ENCODE data around the gene RBM47.
"Not testable (repeated sequence)": the region's sequence is repeated elsewhere in the genome, so short reads cannot be mapped to it uniquely, and the experiment has no call there.

Gene RBM47

DNA sequence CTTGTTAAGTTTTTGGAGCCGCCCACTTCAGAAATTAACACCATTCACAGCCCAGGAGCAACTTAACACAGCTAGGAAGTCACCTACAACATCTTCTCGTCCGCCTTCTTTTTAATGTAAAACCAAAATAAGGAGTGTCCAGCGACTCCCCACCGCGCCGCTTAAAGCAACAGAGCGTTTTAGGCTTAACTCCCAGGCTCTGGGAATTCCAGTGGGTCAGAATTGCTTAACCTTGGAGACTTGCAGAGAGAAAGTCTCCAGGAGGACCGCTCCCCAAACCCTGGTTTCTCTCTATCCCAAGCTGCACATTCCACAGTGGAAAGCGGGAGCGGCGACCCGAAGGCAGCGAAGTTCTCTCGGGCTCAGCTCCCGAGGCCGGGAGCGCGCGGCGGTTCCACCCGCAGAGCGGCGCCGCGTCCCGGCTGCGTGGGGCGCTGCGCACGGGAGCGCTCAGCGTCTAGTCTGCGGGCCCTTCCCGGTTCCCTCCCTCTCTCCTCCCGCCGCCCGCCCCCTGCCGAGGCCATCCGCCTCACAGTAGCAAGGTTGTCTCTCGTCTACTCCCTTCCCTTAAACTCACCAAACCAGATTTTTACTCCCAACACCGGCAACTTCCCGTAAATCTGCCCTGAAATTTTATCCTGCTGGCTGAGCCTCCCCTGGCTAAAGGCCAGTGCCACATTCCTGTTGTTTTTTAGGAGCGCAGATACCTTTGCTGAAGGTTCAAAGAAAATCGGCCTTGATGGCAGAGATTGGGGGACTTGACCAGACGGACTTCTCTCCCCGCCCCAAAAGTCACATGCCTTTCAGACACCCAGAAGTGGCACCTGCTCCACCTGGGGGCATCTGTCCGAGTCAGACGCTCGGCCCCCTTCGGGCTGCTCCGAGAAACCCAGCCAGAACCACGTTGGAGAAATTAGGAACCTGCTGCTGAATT lies at the start of gene RBM47:
RBM47 (minus strand) TSS at position 464 of the 934 bp plus-strand sequence. CDS start 190,971 bp downstream, outside the sequence.
- DNase-seq (ENCODE audit: low spot score): peak; percentile 59

DNA sequence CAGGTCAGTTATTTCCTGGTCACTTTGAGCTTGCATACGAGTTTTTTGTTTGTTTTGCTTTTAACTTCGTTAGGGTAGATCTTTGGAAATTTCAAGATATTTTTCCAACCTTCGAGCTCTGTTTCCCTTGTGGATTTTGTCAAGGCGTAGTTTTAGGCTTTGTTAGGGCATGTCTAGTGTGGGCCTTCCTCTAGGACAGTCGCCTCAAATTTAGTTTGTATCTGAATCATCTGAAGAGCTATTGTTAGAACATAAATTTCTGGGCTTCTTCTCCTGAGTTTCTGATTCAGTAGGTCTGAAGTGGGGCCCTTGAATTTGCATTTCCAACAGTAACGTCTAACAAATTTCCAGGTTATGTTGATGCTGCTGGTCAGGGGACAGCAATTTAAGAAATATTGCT lies 48.8 kb upstream of the RBM47 start:
- no peak for DNase-seq (ENCODE audit: low spot score)

DNA sequence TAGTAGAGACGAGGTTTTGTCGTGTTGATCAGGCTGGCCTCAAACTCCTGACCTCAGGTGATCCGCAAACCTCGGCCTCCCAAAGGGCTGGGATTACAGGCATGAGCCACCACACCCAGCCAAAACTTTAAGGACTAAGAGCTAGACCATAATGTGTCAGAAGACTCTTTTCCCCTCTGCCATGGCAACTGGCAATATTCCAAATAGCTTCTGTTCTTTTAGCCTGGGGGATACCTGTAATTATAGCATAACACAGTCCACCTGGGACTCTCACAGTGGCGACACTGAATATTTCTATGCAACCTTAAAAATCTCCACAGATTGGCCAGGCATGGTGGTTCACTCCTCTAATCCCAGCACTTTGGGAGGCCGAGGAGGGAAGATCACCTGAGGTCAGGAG lies 45.5 kb upstream of the RBM47 start:
- DNase-seq (ENCODE audit: low spot score): no peak

DNA sequence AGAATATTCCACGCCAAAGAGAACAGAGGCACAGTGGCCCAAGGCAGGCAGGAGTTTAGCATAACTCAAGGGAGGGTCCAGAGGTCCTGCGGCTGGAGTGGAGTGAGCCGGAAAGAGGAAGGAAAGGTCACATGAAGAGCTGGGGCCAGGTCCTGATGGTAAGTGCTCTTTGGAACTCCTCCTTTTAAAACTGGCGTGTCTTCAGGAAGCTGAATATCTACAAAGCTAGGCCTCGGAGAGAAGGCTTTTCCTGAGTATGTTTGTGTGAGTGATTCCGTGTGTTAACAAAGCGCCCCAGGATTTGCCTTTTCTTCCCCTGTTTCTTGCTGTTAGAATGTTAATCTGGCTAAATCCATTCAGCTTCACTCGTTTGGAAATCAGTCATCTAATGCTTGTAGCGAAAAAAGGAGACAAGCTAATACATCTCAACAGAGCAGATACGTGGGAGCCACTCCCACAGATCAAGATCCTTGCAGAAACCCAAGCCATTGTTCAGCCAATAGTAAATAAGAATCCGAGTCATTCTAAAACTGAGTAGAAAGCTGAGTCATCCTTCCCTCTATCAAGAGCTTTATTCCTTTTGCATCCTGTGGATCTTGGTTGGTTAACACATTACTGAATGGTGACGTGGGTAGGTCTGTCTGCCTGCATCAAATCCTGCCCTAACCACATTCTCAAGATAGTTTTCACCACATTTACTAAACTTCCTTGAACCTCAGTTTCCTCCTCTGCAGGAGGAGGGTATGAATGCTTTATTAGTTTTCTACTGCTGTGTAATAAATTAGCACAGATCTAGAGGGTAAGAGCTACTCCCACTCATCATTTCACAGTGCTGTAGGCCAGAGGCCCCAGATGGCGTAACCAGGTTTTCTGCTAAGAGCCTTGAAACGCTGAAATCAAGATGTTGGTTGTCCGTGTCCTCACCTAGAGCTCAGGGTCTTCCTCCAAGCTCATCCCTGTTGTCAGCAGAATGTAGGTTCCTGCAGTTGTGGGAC lies 43.2 kb upstream of the RBM47 start:
- DNase-seq (ENCODE audit: low spot score): peak; percentile 50

DNA sequence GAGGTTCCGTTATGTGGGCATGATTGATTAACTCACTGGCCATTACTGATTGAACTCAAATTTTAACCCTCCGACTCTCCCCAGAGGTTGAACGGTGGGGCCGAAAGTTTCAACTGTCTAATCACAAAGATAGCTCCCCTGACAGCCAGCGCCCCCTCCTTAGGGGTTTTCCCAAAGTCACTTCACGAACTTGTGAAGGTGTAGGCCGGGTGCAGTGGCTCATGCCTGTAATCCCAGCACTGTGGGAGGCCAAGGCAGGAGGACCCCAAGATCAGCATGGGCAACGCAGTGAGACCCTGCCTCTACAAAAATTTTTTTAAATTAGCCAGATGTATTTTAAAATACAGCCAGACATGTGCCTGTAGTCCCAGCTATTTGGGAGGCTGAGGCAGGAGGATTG lies 39.8 kb upstream of the RBM47 start:
- DNase-seq (ENCODE audit: low spot score): no peak

DNA sequence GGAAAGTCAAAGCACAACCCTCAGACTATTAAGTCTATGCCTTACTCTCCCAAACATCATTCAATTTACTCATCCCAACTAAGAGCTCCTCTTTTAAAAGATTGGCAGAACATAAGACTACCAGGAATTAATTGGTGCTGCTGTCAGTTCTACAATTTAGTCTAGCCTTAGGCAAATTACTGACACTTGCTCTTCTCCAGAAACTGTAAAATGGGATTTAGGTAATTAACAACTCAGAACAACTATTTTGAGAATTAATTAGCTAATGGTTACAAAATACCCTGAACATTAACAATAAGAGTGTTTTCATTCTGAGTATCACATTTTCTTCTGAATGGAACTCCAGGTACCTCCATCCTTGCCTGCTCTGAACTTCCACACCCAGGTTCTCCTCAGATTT lies 36.2 kb upstream of the RBM47 start:
- no peak for DNase-seq (ENCODE audit: low spot score)

DNA sequence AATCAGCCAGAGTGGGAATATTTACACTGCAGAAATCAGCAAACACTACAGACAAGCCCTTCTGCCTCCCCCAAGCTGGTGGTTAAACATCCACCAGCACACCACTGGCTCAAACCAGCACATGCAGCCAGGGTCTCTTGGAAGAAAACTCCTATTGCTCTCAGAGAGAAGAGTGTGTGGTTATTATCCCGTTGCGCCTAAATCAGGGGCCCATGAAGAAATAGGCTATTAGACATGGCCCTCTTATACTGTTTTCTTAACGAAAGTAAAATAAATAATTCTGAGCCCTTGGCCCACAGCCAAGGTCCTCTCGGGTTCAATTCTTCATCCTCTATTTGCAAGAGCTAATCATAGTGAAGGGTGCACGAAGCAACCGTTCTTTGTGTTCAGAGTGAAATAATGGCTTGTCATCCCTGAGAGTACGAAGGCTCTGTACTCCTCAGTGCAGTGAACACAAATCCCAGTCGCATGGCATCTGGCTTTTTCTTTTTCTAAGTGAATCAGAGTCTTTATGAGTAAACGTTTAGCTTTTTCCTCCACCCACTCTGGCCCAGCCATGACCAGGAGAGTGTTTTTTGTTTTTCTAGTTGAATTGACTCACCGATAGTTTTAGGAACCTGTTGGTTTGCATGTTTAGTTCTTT lies 33.4 kb upstream of the RBM47 start:
- DNase-seq (ENCODE audit: low spot score): peak; percentile 30

DNA sequence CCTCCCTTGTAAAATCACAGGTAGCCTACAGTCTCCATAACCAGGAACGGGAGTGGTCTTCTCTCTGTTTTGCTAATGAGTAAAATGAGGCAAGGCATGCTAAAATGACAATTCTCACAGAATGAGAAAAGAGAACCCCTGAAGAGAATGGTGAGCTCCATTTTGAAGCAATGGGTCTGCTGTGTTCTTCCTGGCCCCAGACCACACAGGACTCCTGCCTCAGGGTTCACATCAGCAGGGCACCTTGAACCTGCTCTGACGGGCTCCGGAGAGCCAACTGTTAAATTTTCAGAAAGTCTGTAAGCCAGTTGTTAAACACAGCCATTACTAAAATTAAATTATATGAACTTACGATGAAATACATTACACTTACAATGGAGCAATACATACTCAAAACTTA lies 32.1 kb upstream of the RBM47 start:
- DNase-seq (ENCODE audit: low spot score): no peak

DNA sequence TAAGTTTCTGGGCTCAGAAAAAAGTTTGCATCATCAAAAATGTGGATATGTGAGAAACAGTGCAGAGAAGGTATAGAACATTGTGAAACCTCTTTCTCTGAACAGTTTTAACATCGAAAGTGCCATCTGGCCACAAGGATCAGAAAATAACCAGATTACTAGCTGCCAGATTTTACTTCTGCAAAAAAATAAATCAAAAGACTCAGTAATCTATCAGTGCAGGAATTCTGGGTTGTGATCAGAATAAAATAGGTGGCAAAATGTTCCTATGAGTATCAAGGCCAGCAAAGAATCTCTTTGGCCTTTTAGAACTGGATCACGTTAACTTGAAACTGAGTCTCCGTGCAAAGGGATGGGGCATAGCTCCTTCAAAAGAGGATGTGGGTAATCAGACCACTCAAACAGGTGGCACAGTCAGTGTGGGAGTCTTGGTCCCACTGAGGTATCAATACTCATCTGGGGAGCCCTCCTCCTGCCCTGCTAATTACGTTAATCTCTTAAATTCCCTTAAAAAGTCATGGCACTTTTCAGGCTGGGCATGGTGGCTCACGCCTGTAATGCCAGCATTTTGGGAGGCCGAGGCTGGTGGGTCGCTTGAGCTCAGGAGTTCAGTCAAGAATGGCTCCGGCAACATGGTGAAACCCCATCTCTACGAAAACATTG lies 26.7 kb upstream of the RBM47 start:
- peak; percentile 22 for DNase-seq (ENCODE audit: low spot score)

DNA sequence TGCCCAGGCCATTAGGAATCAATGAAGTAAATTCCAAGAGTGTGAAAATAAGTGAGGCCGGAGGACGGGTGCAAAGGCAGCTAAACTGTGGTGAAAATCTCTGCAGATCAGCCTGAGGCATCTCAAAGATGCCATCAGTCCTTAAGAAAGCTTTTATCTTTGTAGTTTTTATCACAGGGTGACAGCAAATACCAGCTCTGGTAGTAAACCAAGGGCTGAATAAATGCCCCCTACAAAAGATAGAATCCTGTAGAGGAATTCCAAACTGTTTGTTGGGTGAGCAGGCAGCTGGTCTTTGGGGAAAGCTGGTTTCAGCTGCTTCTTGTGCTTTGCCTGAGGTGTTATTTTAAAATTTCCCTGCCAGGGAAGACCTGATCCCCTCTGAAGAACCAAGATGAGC lies 21.6 kb upstream of the RBM47 start:
- no peak for DNase-seq (ENCODE audit: low spot score)

DNA sequence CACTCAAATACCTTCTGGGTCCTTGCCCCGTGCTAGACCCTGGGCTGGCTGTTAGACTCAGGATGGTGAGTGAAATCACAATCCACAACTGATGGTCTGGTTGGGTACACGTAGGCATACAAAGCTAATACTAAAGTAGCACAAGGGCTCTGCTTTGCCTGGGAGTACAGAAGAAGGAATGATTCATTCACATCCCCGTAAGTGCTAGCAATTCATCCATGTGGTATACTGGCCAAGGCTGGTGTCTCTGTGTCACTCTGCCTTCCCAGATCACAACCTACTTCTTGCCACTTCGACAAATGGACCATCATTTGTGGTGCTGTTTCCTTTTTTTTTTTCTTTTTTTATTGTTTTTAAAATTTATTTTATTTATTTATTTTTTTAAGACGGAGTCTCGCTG lies 19.7 kb upstream of the RBM47 start:
- DNase-seq (ENCODE audit: low spot score): no peak

DNA sequence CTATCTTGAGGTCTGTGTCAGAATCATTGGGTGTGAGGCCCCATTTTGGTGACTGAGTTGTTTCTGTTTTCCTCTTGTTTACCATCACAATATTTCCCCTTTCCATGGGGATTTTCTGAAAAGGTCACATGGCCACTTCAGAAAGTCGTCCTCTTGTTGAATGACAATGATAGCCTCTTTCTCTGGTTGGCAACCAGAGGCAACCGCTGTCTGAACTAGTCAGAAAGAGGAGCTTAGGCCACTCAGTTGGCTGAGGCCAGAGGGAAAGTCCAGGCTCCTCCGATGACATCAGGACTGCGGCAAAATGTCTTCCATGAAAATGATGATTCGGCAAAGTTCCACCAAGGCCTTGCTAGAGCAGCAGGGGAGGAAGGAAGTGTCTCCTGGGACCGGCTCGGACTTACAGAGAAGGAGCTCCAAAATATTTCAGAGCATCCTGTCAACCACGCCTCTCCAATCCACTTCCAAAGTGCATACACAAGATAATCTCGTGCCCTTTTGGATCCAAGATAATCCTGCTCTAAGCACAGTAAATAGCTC lies 19.1 kb upstream of the RBM47 start:
- no peak for DNase-seq (ENCODE audit: low spot score)

DNA sequence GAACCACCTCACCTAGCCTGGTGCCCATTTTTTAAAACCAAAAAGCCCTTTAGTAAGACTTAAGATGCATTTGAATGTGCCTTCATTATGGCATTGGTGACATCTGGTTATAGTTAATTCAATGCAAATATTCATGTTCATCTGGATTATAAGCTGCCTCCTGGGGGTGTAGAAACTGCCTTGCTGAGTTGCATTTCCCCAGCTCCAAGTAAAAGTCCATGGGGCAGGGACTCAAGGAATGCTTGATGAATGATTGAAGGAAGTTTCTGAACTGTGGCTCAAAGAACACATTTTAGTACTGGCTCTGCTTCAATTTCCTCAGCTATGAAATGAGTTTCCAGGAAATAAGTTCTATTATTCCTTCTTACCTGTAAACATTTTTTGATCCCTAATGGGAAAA lies 18.5 kb upstream of the RBM47 start:
- DNase-seq (ENCODE audit: low spot score): no peak

DNA sequence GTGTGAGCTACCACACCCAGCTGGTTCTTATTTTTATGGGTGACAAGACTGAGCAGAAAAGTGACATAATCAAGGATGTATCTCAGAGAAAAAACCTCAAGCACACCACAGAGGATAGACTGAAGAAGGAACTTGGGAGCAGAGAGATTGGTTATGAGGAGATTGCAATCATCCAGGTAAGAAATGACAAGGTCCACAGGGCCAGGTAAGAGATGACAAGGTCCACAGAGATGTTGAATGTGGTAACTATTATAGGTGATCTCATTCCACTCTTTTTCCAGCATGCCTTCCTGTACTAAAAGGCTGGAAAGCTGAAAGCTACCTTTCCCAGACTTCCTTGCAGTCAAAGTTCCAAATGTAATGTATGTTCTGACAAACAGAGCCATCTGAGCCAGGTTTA lies 15.9 kb upstream of the RBM47 start:
- no peak for DNase-seq (ENCODE audit: low spot score)

DNA sequence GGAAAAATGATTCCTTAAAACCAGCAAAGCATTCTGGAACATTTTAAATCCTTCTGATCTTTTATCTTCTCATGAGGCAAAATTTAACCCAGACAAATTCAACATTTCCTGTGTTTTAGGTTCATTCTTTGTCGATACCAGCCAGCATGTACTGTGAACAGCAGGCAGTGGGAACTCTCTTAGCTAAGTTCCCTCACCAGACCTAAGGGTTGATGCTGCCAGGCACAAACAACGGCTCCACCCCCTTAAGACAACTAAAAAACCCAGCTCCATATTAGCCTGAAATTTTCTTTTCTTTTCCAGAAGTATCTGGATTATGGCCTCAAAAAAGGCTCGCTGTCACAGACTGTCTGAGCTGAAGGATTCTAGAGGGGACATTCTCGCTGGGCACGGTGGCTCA lies 2.4 kb upstream of the RBM47 start:
- no peak for DNase-seq (ENCODE audit: low spot score)

DNA sequence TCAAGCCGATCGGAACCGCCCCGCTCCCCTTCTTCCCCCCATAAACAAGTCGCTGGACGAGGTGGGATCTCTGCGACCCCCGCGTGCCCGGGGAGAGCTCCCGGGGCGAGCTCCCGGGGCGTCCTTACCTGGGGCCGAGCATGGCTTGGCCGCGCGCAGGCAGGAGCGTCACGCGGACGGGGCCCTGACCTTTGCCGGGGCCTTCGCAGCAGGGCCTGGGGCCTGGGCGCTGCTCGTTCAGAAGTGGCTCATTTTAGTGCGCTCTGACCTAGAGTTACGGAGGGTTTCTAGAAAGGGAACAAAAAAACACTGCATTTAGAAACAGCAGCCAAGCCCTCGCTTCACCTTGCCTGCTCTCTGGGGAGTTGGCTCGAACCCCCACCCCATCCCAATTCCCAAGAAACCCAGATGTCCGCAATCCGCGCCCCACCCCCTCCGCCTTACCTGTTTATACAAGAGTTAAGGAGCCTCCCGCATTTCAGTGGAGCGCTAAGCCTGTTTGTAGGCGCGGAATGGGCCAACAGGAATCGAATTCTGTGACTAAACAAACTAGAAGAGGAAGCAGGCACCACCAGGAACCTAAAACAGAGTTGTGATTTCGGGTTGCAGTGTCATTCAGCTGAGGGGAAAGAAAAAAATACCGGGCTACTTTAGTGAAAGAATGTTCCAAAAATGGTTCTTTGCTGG lies 814 bp upstream of the RBM47 start:
- DNase-seq (ENCODE audit: low spot score): peak; percentile 41

DNA sequence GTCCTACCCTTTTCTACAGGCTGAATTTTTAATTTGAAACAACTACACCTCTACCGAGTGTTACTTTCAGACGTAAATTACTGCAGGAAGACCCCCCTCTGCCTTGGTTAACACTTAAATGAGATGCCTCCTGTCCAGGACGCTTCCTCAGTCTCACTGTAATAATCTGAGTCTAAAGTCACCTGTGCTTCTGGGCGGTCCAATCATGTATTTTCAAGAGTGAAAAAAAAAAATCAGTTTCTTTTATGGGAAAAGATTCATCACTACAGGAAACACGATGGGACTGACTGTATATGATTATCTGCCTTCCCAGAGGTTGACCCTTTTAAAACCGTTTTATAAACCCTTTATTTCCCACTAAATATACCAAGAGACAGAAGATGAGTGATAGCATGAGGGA lies 776 bp downstream of the RBM47 start:
- DNase-seq (ENCODE audit: low spot score): no peak

DNA sequence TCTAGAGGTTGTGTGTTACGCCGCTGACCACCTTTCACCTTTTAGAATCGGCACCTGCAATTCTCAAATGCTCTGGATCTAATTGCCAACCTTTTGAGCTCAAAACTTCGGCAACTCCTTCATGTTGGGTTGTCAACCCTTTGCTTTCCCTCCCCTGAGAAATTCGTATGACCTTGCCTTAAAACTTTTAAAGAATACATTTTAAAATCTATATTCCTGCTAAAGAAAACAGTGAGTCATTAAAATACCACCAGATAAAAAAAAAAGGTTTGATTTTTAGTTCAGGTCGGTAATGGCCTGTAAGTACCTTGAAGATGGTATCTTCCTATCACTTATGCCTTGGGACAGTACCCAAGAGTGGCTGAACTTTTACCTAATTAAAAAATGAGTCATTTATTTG lies 1.3 kb downstream of the RBM47 start:
- DNase-seq (ENCODE audit: low spot score): not testable (repeated sequence)

DNA sequence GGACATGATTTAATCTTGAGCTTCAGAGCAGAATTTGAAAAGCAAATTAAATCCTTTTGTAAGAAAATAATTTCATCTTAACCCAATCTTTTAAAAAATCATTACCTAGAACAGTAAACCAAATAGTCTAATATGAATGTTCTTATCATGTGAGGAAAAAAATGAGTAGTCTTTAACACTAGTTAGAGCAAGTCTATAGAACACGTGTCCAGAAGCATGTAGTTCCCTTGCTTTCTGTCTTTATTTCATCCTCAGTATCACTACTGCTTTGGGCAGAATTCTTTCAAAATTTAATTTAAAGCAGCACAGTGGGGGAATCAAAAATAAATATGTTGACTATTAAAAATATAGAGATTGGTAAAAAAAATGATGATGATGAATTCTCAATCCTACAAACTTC lies 2.1 kb downstream of the RBM47 start:
- DNase-seq (ENCODE audit: low spot score): no peak

DNA sequence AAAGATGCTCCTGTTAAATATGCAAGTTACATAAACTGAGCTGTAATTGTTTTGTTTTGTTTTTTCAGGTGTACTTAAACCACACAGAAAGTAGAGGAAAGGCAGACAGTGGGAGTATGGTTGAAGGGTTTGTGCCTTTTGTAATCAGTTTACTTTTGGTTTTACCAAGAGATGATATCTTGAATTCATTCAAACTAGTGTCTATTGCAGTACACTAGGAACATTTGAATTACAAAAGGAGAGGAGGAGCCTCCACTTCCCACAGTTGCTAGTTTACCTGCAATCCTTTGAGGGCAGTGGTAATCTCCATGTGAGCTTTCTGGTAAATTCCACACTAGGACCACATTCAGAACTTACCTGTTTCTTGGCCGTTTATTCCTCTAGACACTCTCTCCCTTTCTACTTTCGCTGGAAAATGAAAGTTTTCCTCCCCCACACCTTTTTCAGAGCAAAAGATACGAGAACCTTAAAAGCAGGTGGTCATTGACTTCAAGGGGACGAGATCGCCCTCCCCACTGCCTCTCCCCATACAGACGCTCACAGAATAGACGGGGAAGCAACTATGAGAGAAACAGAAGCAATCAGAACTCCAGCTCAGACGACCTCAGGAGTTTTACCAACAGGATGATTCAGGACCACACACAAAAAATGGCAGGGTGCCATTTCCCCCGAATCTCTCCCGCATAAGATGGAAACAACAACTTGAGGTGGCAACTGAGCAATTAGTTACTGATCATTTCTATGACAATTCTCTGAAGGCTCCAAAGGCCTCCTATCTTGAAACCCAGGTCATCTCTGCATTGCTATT lies 3.3 kb downstream of the RBM47 start:
- no peak for DNase-seq (ENCODE audit: low spot score)
